OCI-LY3 (cell line): ENCODE data around the gene KLHL6.

Source experiments
- EZH2phosphoT487 ChIP-seq: fragments of 200-600 bp; shearing (Covaris generic); IDR thresholded peaks from 2 replicates; pipeline ENCODE4 v1.6.1; 2018; ENCODE audit warnings: antibody characterized with exemption, mixed run types, low read depth
- TF ChIP-seq, protein P1 (sequence below): fragments of 200-600, 300-600 bp; sonication (generic); IDR thresholded peaks from 2 replicates; pipeline ENCODE4 v1.5.1; 2014; ENCODE audit warnings: antibody characterized with exemption, low read length, low read depth

DNA sequence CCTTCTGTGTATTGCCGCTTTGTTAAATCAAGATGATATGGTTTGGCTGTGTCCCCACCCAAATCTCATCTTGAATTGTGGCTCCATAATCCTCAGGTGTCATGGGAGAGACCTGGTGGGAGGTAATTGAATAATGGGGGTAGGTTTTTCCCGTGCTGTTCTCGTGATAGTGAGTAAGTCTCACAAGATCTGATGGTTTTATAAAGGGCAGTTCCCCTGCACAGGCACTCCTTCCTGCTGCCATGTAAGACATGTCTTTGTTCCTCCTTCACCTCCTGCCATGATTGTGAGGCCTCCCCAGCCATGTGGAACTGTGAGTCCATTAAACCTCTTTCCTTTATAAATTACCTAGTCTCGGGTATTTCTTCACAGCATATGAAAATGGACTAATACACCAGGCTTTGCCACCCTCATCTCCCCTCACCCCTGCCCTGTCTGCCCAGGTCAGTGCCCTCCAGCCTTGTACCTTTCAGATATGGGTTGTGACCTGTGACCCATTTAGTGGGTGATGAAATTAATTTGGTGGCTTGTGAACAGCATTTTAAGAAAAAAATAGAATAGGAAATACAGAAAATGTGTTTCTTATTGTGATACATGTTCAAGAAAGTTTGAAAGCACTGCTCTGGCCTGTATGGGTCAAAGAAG is 71.0 kb downstream of the KLHL6 start:
- TF ChIP-seq, protein P1, sequence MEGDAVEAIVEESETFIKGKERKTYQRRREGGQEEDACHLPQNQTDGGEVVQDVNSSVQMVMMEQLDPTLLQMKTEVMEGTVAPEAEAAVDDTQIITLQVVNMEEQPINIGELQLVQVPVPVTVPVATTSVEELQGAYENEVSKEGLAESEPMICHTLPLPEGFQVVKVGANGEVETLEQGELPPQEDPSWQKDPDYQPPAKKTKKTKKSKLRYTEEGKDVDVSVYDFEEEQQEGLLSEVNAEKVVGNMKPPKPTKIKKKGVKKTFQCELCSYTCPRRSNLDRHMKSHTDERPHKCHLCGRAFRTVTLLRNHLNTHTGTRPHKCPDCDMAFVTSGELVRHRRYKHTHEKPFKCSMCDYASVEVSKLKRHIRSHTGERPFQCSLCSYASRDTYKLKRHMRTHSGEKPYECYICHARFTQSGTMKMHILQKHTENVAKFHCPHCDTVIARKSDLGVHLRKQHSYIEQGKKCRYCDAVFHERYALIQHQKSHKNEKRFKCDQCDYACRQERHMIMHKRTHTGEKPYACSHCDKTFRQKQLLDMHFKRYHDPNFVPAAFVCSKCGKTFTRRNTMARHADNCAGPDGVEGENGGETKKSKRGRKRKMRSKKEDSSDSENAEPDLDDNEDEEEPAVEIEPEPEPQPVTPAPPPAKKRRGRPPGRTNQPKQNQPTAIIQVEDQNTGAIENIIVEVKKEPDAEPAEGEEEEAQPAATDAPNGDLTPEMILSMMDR = no peak
- no peak for TF ChIP-seq EZH2phosphoT487
